Neural progenitor cell (in vitro differentiated cells): ENCODE results near the gene TNNI3K. TPM values are rescaled to one million over a fixed set of nuclear protein-coding genes. Genes with fewer than 3 reads are reported as not detected.

Experiments
- DNase-seq: peaks from one replicate; pipeline ENCODE4 v3.0.0-alpha.2; 2016; ENCODE audit warnings: low spot score
- H2AFZ ChIP-seq: fragments of 200-600 bp; sonication (generic); replicated peaks from 2 replicates; pipeline ENCODE4 v1.6.1; 2016; ENCODE audit warnings: antibody characterized with exemption
- H3F3A ChIP-seq: fragments of 200-600 bp; sonication (generic); 2 replicates; pipeline ENCODE4 v1.6.1; 2016; ENCODE audit warnings: antibody characterized with exemption, low read depth
- H3K27ac ChIP-seq: fragments of 200-600 bp; sonication (generic); 2 replicates; pipeline ENCODE4 v1.5.1; 2016; ENCODE audit warnings: mild to moderate bottlenecking
- H3K27me3 ChIP-seq: fragments of 200-600 bp; sonication (generic); 2 replicates; pipeline ENCODE4 v1.6.1; 2016; ENCODE audit warnings: mild to moderate bottlenecking, moderate library complexity
- H3K36me3 ChIP-seq: fragments of 200-600 bp; sonication (generic); 2 replicates; pipeline ENCODE4 v1.5.1; 2016
- H3K4me1 ChIP-seq: fragments of 200-600 bp; sonication (generic); 2 replicates; pipeline ENCODE4 v1.6.1; 2016; ENCODE audit warnings: mixed run types
- H3K4me2 ChIP-seq: fragments of 200-600 bp; sonication (generic); 2 replicates; pipeline ENCODE4 v1.6.1; 2016
- H3K4me3 ChIP-seq: fragments of 200-600 bp; sonication (generic); 2 replicates; pipeline ENCODE4 v1.5.1; 2016
- H3K79me2 ChIP-seq: fragments of 200-600 bp; sonication (generic); 2 replicates; pipeline ENCODE4 v1.6.1; 2016; ENCODE audit warnings: low read depth
- H3K9ac ChIP-seq: fragments of 200-600 bp; sonication (generic); 2 replicates; pipeline ENCODE4 v1.6.1; 2016
- H3K9me3 ChIP-seq: fragments of 200-600 bp; sonication (generic); 2 replicates; pipeline ENCODE4 v1.5.1; 2016; ENCODE audit warnings: low read depth
- H4K20me1 ChIP-seq: fragments of 200-600 bp; sonication (generic); 2 replicates; pipeline ENCODE4 v1.6.1; 2016; ENCODE audit warnings: low read depth
- H3K27ac Mint-ChIP-seq: 3 replicates; pipeline ENCODE4 v1.8.0; 2021; ENCODE audit warnings: mixed read lengths
- H3K27me3 Mint-ChIP-seq: 2 replicates; pipeline ENCODE4 v1.8.0; 2022; ENCODE audit warnings: low read depth, mild to moderate bottlenecking, inconsistent platforms, moderate library complexity, mixed read lengths; ENCODE audit not compliant: insufficient read depth
- H3K36me3 Mint-ChIP-seq: 3 replicates; pipeline ENCODE4 v1.8.0; 2021; ENCODE audit warnings: mixed read lengths
- H3K4me1 Mint-ChIP-seq: 3 replicates; pipeline ENCODE4 v1.8.0; 2021; ENCODE audit warnings: mixed read lengths
- H3K4me3 Mint-ChIP-seq: 3 replicates; pipeline ENCODE4 v1.8.0; 2021; ENCODE audit warnings: mild to moderate bottlenecking, moderate library complexity, mixed read lengths
- H3K9me3 Mint-ChIP-seq: 3 replicates; pipeline ENCODE4 v1.8.0; 2020; ENCODE audit warnings: mixed read lengths
- CTCF ChIP-seq: fragments of 200-600 bp; sonication (generic); IDR thresholded peaks from 2 replicates; pipeline ENCODE4 v1.5.1; 2017; ENCODE audit warnings: antibody characterized with exemption, mild to moderate bottlenecking
- EZH2 ChIP-seq: fragments of 200-600 bp; sonication (generic); IDR thresholded peaks from 2 replicates; pipeline ENCODE4 v1.6.1; 2017; ENCODE audit warnings: antibody characterized with exemption, mild to moderate bottlenecking, moderate library complexity
- EZH2phosphoT487 ChIP-seq: fragments of 200-600 bp; sonication (generic); IDR thresholded peaks from 2 replicates; pipeline ENCODE4 v1.6.1; 2017; ENCODE audit warnings: antibody characterized with exemption
- total RNA-seq: library from RNA; depleted of rRNA; stranded (reverse); fragments of >200 nt; gene quantifications from 2 replicates; pipeline ENCODE4 v1.2.3, GENCODE V29; 2015; ENCODE audit warnings: low replicate concordance

The TNNI3K gene
- total RNA-seq, 1 donor from 2014 or later: 1.9 TPM

- no peaks in the 10 kb centered on the region for H4K20me1 ChIP-seq
Measured at GRCh38 chr1:74431531-74431930, 196.3 kb downstream of the TNNI3K start.

GRCh38 chr1:74432325-74432724 lies 197.1 kb downstream of the TNNI3K start:
- Histone ChIP-seq H2AFZ (no peak overlapping the region), H3K79me2 (no peaks in the 10 kb centered on the region), H3K4me1 (peaks cover 17% of the 10 kb centered on the region), H3K27me3 (no peaks in the 10 kb centered on the region), H3F3A (no peaks in the 10 kb centered on the region), H3K36me3 (no peaks in the 10 kb centered on the region), H3K4me2 (no peak overlapping the region), H3K9me3 (no peaks in the 10 kb centered on the region), H4K20me1 (no peaks in the 10 kb centered on the region), H3K9ac (no peak overlapping the region), H3K4me3 (no peak overlapping the region), H3K27ac (no peak overlapping the region)
- Mint-ChIP-seq H3K4me1 (peaks cover 26% of the 10 kb centered on the region), H3K36me3 (no peaks in the 10 kb centered on the region), H3K27ac (no peak overlapping the region), H3K4me3 (no peak overlapping the region), H3K27me3 (no peaks in the 10 kb centered on the region), H3K9me3 (no peaks in the 10 kb centered on the region)
- TF ChIP-seq CTCF (no peak), EZH2 (no peak), EZH2phosphoT487 (no peak)
- DNase-seq: no peak

More at GRCh38 chr1:74431531-74431930, 196.3 kb downstream of the TNNI3K start:
- TF ChIP-seq EZH2phosphoT487: no peak
- TF ChIP-seq EZH2: no peak
- no peak for TF ChIP-seq CTCF
- no peak overlapping the region for H3K27ac Mint-ChIP-seq
- H3K4me3 Mint-ChIP-seq: no peak overlapping the region
- no peak overlapping the region for H3K4me3 ChIP-seq
- no peaks in the 10 kb centered on the region for H3K9me3 ChIP-seq
- H3K4me2 ChIP-seq: no peak overlapping the region
- no peak overlapping the region for H3K27ac ChIP-seq
- H3K4me1 ChIP-seq: peaks cover 17% of the 10 kb centered on the region
- no peaks in the 10 kb centered on the region for H3K79me2 ChIP-seq
- no peaks in the 10 kb centered on the region for H3F3A ChIP-seq
- H3K4me1 Mint-ChIP-seq: peaks cover 27% of the 10 kb centered on the region
- H3K27me3 ChIP-seq: no peaks in the 10 kb centered on the region
- no peaks in the 10 kb centered on the region for H3K9me3 Mint-ChIP-seq
- H2AFZ ChIP-seq: no peak overlapping the region
- DNase-seq: no peak
- H3K9ac ChIP-seq: no peak overlapping the region
- no peaks in the 10 kb centered on the region for H3K36me3 Mint-ChIP-seq
- no peaks in the 10 kb centered on the region for H3K27me3 Mint-ChIP-seq
- H3K36me3 ChIP-seq: no peaks in the 10 kb centered on the region

- H3K27me3 ChIP-seq: no peaks in the 10 kb centered on the region
- H3F3A ChIP-seq: no peaks in the 10 kb centered on the region
- Mint-ChIP-seq H3K27me3 (no peaks in the 10 kb centered on the region), H3K4me3 (no peak overlapping the region), H3K4me1 (peaks cover 21% of the 10 kb centered on the region), H3K27ac (no peak overlapping the region), H3K36me3 (no peaks in the 10 kb centered on the region), H3K9me3 (no peaks in the 10 kb centered on the region)
- TF ChIP-seq EZH2phosphoT487 (no peak), CTCF (no peak), EZH2 (no peak)
- no peaks in the 10 kb centered on the region for H4K20me1 ChIP-seq
- no peaks in the 10 kb centered on the region for H3K9me3 ChIP-seq
- no peaks in the 10 kb centered on the region for H3K79me2 ChIP-seq
- H3K27ac ChIP-seq: no peak overlapping the region
- peaks cover 17% of the 10 kb centered on the region for H3K4me1 ChIP-seq
- H3K36me3 ChIP-seq: no peaks in the 10 kb centered on the region
- H2AFZ ChIP-seq: no peak overlapping the region
- no peak overlapping the region for H3K9ac ChIP-seq
- DNase-seq: no peak
- no peak overlapping the region for H3K4me2 ChIP-seq
- H3K4me3 ChIP-seq: no peak overlapping the region
Measured at GRCh38 chr1:74434321-74434720, 199.1 kb downstream of the TNNI3K start.
